ENCODE data around the gene SF3B6. TPM values are rescaled to one million over a fixed set of nuclear protein-coding genes. Genes with fewer than 3 reads are reported as not detected.

SF3B6 gene
- total and polyA plus RNA-seq, 7 experiments from 2014 or later: 42.4 to 231 (median 52.4) TPM

DNA sequence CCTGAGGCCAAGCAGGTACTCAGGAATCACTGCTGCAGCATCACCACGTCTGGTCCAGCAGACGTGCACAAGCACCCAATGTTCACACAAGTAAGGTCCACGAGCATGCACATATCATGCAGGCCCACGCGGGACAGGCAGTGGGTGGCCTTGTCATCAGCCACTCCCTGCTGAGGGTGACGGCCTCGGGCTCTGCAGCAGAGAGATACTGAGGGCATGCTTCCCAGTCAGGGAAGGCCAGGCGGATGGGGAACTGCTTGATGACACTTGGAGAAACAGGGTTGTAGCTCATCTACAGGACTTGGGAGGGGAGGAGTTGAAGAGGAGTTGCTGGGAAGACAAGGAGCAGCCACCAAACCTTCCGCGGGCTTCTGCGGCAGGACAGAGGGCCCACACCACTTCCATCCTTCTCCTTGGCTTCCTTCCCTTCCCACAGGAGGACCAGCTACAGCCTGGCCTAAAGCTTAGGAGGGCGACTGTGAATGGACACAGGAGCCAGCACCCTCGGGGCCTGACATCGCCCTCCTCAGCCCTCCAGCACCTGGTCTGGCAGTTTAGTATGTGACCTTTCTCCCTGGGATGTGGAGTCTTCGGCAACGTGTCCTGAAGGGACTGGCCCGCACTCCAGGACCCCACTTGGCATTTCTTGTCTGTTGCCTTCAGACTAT lies 51.0 kb downstream of the SF3B6 start:
- H3K9me3 ChIP-seq (ENCODE audit: control insufficient read depth in 2 of 3, low read length in 3 of 3): no peaks in the 10 kb centered on the region
- H3K4me3 ChIP-seq (ENCODE audit: low read length): no peak overlapping the region
- Mint-ChIP-seq H3K9me3 (no peaks in the 10 kb centered on the region), H3K36me3 (peaks cover 2 to 36% (median 21%) of the 10 kb centered on the region in 5 donors), H3K27me3 (no peaks in the 10 kb centered on the region), H3K4me3 (no peak overlapping the region), H3K4me1 (peaks cover 0 to 9% (median 0%) of the 10 kb centered on the region in 7 donors), H3K27ac (no peak overlapping the region)
- H3K27me3 ChIP-seq (ENCODE audit: control insufficient read depth in 2 of 2, insufficient read depth in 2 of 2, low read length in 2 of 2): no peaks in the 10 kb centered on the region
- H3K36me3 ChIP-seq (ENCODE audit: control insufficient read depth in 2 of 3, insufficient read depth in 3 of 3, low read length in 3 of 3): peaks cover 0 to 53% (median 6%) of the 10 kb centered on the region in 3 experiments
- ChIA-PET CTCF (no interaction called here), POLR2A (interaction anchor here (0.7 kb wide), 1 partner anchor 12 kb away, joined by 3 read pairs; no protein-coding TSS in a partner anchor)
- H3K27ac ChIP-seq (ENCODE audit: low read depth, low read length): no peak overlapping the region
- H3K4me1 ChIP-seq (ENCODE audit: control insufficient read depth in 2 of 2, insufficient read depth in 2 of 2, low read length in 2 of 2): no peaks in the 10 kb centered on the region
- DNase-seq (no peak), ATAC-seq (no peak)
- intact Hi-C loops (cut with micrococcal nuclease): no loop called here

DNA sequence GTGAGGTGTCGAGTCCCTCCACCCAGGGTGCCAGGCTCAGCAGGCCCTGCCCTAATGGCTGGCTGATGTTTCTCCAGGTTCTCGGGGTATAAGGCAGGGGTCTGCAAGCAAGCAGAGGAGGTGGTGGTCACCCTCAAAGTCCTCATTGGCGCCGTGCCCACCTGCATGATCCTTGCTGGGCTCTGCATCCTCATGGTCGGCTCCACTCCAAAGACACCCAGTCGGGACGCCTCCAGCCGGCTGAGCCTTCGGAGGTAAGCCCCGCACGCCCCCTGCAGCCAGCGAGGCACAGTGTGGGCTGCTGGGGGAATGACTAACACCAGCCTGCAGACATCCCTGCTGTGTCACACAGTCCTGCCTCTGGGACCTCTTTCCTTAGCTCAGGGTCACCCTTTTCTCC lies 52.1 kb downstream of the SF3B6 start:
- CTCF ChIA-PET: no interaction called here
- peaks cover 0 to 42% (median 0%) of the 10 kb centered on the region in 3 experiments for H3K36me3 ChIP-seq (ENCODE audit: control insufficient read depth in 2 of 3, insufficient read depth in 3 of 3, low read length in 3 of 3)
- no peaks in the 10 kb centered on the region for H3K9me3 ChIP-seq (ENCODE audit: control insufficient read depth in 2 of 3, low read length in 3 of 3)
- H3K4me3 ChIP-seq (ENCODE audit: low read length): no peak overlapping the region
- H3K4me1 ChIP-seq (ENCODE audit: control insufficient read depth in 2 of 2, insufficient read depth in 2 of 2, low read length in 2 of 2): no peaks in the 10 kb centered on the region
- H3K27ac Mint-ChIP-seq: peak overlapping the region in 1 of 9 donors; percentile 15
- H3K27ac ChIP-seq (ENCODE audit: low read depth, low read length): no peak overlapping the region
- no peak overlapping the region for H3K4me3 Mint-ChIP-seq
- POLR2A ChIA-PET: no interaction called here
- no peak for DNase-seq
- H3K36me3 Mint-ChIP-seq: peaks cover 2 to 29% (median 14%) of the 10 kb centered on the region in 5 donors
- intact Hi-C loops (cut with micrococcal nuclease): no loop called here
- H3K27me3 ChIP-seq (ENCODE audit: control insufficient read depth in 2 of 2, insufficient read depth in 2 of 2, low read length in 2 of 2): no peaks in the 10 kb centered on the region
- no peak for ATAC-seq
- H3K27me3 Mint-ChIP-seq: no peaks in the 10 kb centered on the region
- no peaks in the 10 kb centered on the region for H3K9me3 Mint-ChIP-seq
- peaks cover 0 to 9% (median 0%) of the 10 kb centered on the region in 7 donors for H3K4me1 Mint-ChIP-seq

DNA sequence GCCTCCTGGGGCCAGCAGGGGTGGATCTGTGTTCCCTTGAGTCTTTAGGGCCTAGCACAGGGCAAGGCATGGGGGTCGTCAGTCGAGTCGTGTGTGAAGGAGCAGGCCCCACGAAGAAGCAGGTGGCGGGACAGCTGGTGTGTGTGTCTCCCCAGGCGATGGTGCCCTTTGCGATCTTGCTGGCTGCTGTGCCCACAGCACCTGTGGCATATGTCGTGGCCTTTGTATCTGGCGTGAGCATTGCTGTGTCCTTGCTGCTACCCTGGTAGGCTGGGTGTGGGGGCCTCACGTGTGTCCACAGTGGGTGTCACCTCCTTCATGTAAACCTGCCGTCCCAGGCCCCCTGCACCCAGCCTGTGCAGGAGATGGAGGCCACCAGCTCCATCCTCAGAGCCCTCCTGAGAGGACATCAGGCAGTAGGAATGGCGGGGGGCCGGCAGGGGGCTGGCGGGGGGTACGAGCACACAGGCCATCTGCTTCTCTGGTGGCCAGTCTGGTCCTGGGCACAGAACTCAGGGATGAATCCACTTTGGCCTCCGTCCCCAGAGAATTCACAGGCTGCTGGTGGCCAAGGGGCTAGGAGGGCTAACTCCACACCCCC lies 53.1 kb downstream of the SF3B6 start:
- ChIA-PET CTCF (no interaction called here), POLR2A (no interaction called here)
- no peaks in the 10 kb centered on the region for H3K9me3 Mint-ChIP-seq
- H3K36me3 Mint-ChIP-seq: peaks cover 2 to 24% (median 14%) of the 10 kb centered on the region in 5 donors
- no peak overlapping the region for H3K27ac Mint-ChIP-seq
- H3K27me3 ChIP-seq (ENCODE audit: control insufficient read depth in 2 of 2, insufficient read depth in 2 of 2, low read length in 2 of 2): no peaks in the 10 kb centered on the region
- no peaks in the 10 kb centered on the region for H3K9me3 ChIP-seq (ENCODE audit: control insufficient read depth in 2 of 3, low read length in 3 of 3)
- no peak for ATAC-seq
- no peak for DNase-seq
- intact Hi-C loops (cut with micrococcal nuclease): no loop called here
- H3K4me3 Mint-ChIP-seq: no peak overlapping the region
- H3K4me3 ChIP-seq (ENCODE audit: low read length): no peak overlapping the region
- H3K4me1 Mint-ChIP-seq: peaks cover 0 to 9% (median 0%) of the 10 kb centered on the region in 7 donors
- peaks cover 0 to 41% (median 0%) of the 10 kb centered on the region in 3 experiments for H3K36me3 ChIP-seq (ENCODE audit: control insufficient read depth in 2 of 3, insufficient read depth in 3 of 3, low read length in 3 of 3)
- H3K4me1 ChIP-seq (ENCODE audit: control insufficient read depth in 2 of 2, insufficient read depth in 2 of 2, low read length in 2 of 2): no peaks in the 10 kb centered on the region
- no peak overlapping the region for H3K27ac ChIP-seq (ENCODE audit: low read depth, low read length)
- no peaks in the 10 kb centered on the region for H3K27me3 Mint-ChIP-seq

DNA sequence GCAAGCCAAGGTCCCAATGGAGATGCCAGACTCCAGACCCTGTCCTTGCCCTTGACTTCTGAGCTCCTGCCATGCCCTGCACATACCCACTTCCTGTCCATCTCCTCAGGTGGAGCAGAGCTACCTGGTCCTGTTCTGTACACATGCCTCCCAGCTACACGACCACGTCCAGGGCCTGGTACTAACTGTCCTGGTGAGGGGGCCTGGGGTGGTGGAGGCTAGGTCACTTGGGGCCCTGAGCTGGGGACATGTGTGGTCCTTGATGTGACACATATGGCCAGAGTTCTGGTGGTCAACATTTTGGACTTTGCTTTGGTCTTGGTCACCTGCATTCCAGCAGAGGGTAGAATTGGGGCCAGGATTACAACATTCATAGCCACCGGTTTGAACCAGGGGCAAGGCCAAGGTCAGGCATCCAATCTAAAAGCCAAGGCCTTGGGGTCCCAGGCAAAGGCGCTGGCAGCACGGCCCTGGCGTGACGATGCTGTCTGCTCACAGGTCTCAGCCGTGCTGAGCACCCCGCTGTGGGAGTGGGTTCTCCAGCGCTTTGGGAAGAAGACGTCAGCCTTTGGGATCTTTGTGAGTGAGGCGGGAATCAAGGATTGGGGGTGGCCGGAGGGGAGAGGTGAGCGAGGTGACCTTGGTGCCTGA lies 53.7 kb downstream of the SF3B6 start:
- ATAC-seq: no peak
- ChIA-PET CTCF (no interaction called here), POLR2A (no interaction called here)
- Histone ChIP-seq H3K27ac (ENCODE audit: low read depth, low read length) (no peak overlapping the region), H3K4me3 (ENCODE audit: low read length) (no peak overlapping the region), H3K27me3 (ENCODE audit: control insufficient read depth in 2 of 2, insufficient read depth in 2 of 2, low read length in 2 of 2) (no peaks in the 10 kb centered on the region), H3K4me1 (ENCODE audit: control insufficient read depth in 2 of 2, insufficient read depth in 2 of 2, low read length in 2 of 2) (no peaks in the 10 kb centered on the region), H3K9me3 (ENCODE audit: control insufficient read depth in 2 of 3, low read length in 3 of 3) (no peaks in the 10 kb centered on the region), H3K36me3 (ENCODE audit: control insufficient read depth in 2 of 3, insufficient read depth in 3 of 3, low read length in 3 of 3) (peaks cover 0 to 41% (median 0%) of the 10 kb centered on the region in 3 experiments)
- intact Hi-C loops (cut with micrococcal nuclease): no loop called here
- no peak overlapping the region for H3K27ac Mint-ChIP-seq
- no peak for DNase-seq
- H3K36me3 Mint-ChIP-seq: peaks cover 1 to 23% (median 14%) of the 10 kb centered on the region in 5 donors
- H3K9me3 Mint-ChIP-seq: no peaks in the 10 kb centered on the region
- peaks cover 0 to 9% (median 0%) of the 10 kb centered on the region in 7 donors for H3K4me1 Mint-ChIP-seq
- no peaks in the 10 kb centered on the region for H3K27me3 Mint-ChIP-seq
- no peak overlapping the region for H3K4me3 Mint-ChIP-seq

DNA sequence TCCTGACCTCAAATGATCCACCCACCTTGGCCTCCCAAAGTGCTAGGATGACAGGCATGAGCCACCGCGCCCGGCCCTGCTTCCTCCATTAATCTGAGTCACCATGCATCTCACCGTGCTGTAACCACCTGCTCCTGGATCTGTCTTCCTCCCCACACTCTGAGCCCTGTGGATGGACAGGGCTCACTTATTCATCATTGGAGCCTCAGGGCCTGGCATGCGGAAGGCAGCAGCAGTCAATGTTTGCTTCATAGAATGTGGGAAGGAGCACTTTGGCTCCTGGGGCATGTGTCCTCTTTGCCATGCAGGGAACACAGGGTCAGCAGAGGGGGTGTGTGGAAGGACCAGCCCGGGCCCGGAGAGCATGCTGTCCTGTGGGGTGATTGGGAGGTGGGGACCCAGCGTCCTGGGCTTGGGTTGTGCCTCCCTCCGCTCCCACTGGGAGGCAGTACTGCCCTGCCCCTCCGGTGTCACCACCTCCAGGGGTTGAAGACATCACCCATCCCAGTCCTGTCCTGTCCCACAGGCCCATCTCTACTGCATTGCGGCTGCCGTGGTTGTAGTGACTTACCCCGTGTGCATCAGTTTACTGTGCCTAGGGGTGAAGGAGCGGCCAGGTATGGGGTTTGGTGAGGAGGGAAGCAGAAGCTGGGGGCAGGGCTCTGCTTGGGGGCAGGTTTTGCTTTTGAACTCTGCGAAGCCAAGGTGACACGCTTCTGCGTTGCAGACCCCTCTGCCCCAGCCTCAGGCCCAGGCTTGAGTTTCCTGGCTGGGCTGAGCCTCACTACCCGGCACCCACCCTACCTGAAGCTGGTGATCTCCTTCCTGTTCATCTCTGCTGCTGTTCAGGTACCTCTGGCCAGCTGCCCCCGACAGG lies 54.8 kb downstream of the SF3B6 start:
- Histone ChIP-seq H3K36me3 (ENCODE audit: control insufficient read depth in 2 of 3, insufficient read depth in 3 of 3, low read length in 3 of 3) (peaks cover 0 to 37% (median 0%) of the 10 kb centered on the region in 3 experiments), H3K4me1 (ENCODE audit: control insufficient read depth in 2 of 2, insufficient read depth in 2 of 2, low read length in 2 of 2) (no peaks in the 10 kb centered on the region), H3K9me3 (ENCODE audit: control insufficient read depth in 2 of 3, low read length in 3 of 3) (no peaks in the 10 kb centered on the region), H3K4me3 (ENCODE audit: low read length) (no peak overlapping the region), H3K27ac (ENCODE audit: low read depth, low read length) (no peak overlapping the region), H3K27me3 (ENCODE audit: control insufficient read depth in 2 of 2, insufficient read depth in 2 of 2, low read length in 2 of 2) (no peaks in the 10 kb centered on the region)
- ATAC-seq (peak; percentile 45), DNase-seq (no peak)
- H3K27me3 Mint-ChIP-seq: no peaks in the 10 kb centered on the region
- peaks cover 0 to 17% (median 11%) of the 10 kb centered on the region in 5 donors for H3K36me3 Mint-ChIP-seq
- H3K27ac Mint-ChIP-seq: no peak overlapping the region
- H3K4me3 Mint-ChIP-seq: no peak overlapping the region
- H3K9me3 Mint-ChIP-seq: no peaks in the 10 kb centered on the region
- intact Hi-C loops (cut with micrococcal nuclease): loop anchor here in 1 of 2 donors (1.0 kb wide), 1 partner anchor 63 kb away; the partner anchor contains the start of gene TP53I3
- H3K4me1 Mint-ChIP-seq: peaks cover 0 to 9% (median 0%) of the 10 kb centered on the region in 7 donors
- POLR2A ChIA-PET: no interaction called here
- CTCF ChIA-PET: no interaction called here

DNA sequence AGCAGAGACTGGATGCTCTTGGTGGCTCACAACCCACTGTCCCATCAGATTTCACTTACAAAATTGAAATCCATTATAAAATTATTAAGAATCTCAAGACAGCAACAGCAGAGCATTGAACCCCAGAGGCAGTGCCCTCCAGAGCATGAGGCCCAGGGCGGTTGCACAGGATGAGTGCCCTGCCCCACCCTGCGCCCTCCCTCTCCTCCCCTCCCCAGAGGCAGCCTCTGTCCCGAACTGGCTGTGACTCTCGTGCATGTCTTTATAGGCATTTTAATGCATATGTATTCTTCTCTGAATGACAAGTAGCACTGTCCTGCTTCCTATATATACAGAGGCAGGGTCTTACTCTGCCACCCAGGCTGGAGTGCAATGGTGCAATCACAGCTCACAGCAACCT lies 55.9 kb downstream of the SF3B6 start:
- H3K4me1 ChIP-seq (ENCODE audit: control insufficient read depth in 2 of 2, insufficient read depth in 2 of 2, low read length in 2 of 2): no peaks in the 10 kb centered on the region
- intact Hi-C loops (cut with micrococcal nuclease): no loop called here
- Mint-ChIP-seq H3K27me3 (no peaks in the 10 kb centered on the region), H3K9me3 (no peaks in the 10 kb centered on the region), H3K4me1 (peaks cover 0 to 9% (median 0%) of the 10 kb centered on the region in 7 donors), H3K4me3 (no peak overlapping the region), H3K36me3 (peaks cover 0 to 14% (median 11%) of the 10 kb centered on the region in 5 donors), H3K27ac (no peak overlapping the region)
- no peak overlapping the region for H3K27ac ChIP-seq (ENCODE audit: low read depth, low read length)
- no peaks in the 10 kb centered on the region for H3K27me3 ChIP-seq (ENCODE audit: control insufficient read depth in 2 of 2, insufficient read depth in 2 of 2, low read length in 2 of 2)
- DNase-seq (no peak), ATAC-seq (no peak)
- peaks cover 0 to 29% (median 0%) of the 10 kb centered on the region in 3 experiments for H3K36me3 ChIP-seq (ENCODE audit: control insufficient read depth in 2 of 3, insufficient read depth in 3 of 3, low read length in 3 of 3)
- no peaks in the 10 kb centered on the region for H3K9me3 ChIP-seq (ENCODE audit: control insufficient read depth in 2 of 3, low read length in 3 of 3)
- H3K4me3 ChIP-seq (ENCODE audit: low read length): no peak overlapping the region
- CTCF ChIA-PET: interaction anchor here (0.6 kb wide), 1 partner anchor 28 kb away, joined by 7 read pairs; no protein-coding TSS in a partner anchor
- POLR2A ChIA-PET: no interaction called here
